PC-9 (cell line): ENCODE data around the gene TTC28. TPM values are rescaled to one million over a fixed set of nuclear protein-coding genes. Genes with fewer than 3 reads are reported as not detected.

Experiments
- BruUV-seq: library from RNA; stranded (reverse); fragments of 400-500 nt; replicated peaks from 2 replicates; lab custom pipeline; 2021; lab: Mats Ljungman, UMichigan
- CTCF ChIA-PET: fragments of 300-600 bp; sonication (Branson Sonifier 250); formaldehyde crosslinking; loops from one replicate; lab custom pipeline; 2022; ENCODE audit warnings: antibody characterized with exemption; lab: Charles Lee
- POLR2A ChIA-PET: fragments of 300-600 bp; sonication (Branson Sonifier 250); formaldehyde crosslinking; loops from one replicate; lab custom pipeline; 2022; ENCODE audit warnings: antibody characterized with exemption; ENCODE audit not compliant: unreplicated experiment; lab: Charles Lee
- DNase-seq, 2 experiments: peaks; one replicate each; pipeline versions ENCODE4 v3.0.0 to v3.0.0-alpha.2; 2015 to 2022; ENCODE audit warnings: mixed read lengths in 1 of 2
- H2AFZ ChIP-seq: fragments of 200-600 bp; sonication (generic); 2 replicates; pipeline ENCODE4 v1.8.1; 2017; ENCODE audit warnings: antibody characterized with exemption
- H3F3A ChIP-seq: fragments of 200-600 bp; sonication (generic); 2 replicates; pipeline ENCODE4 v1.8.1; 2017; ENCODE audit warnings: antibody characterized with exemption, mild to moderate bottlenecking, low read depth; ENCODE audit not compliant: insufficient read depth
- H3K27ac ChIP-seq: fragments of 200-600 bp; sonication (generic); 2 replicates; pipeline ENCODE4 v1.6.1; 2016; ENCODE audit warnings: mixed run types
- H3K27me3 ChIP-seq: fragments of 200-600 bp; sonication (generic); 2 replicates; pipeline ENCODE4 v1.6.1; 2016; ENCODE audit warnings: low read depth, mixed run types; ENCODE audit not compliant: insufficient read depth
- H3K36me3 ChIP-seq: fragments of 200-600 bp; sonication (generic); 2 replicates; pipeline ENCODE4 v1.6.1; 2016; ENCODE audit warnings: low read depth, mixed run types
- H3K4me1 ChIP-seq: fragments of 200-600 bp; sonication (generic); replicated peaks from 2 replicates; pipeline ENCODE4 v1.6.1; 2016; ENCODE audit warnings: mixed run types; ENCODE audit not compliant: insufficient read depth
- H3K4me2 ChIP-seq: fragments of 200-600 bp; sonication (generic); 2 replicates; pipeline ENCODE4 v1.6.1; 2017; ENCODE audit warnings: mixed run types
- H3K4me3 ChIP-seq: fragments of 200-600 bp; sonication (generic); 2 replicates; pipeline ENCODE4 v1.6.1; 2016; ENCODE audit warnings: mixed run types
- H3K79me2 ChIP-seq: fragments of 200-600 bp; sonication (generic); 2 replicates; pipeline ENCODE4 v1.6.1; 2017; ENCODE audit warnings: low read depth, mixed run types
- H3K9me2 ChIP-seq: fragments of 200-600 bp; sonication (generic); 2 replicates; pipeline ENCODE4 v1.8.1; 2017; ENCODE audit warnings: mild to moderate bottlenecking; ENCODE audit not compliant: insufficient read depth
- H3K9me3 ChIP-seq: fragments of 200-600 bp; sonication (generic); 2 replicates; pipeline ENCODE4 v1.8.1; 2016; ENCODE audit warnings: low read depth; ENCODE audit not compliant: insufficient read depth
- H4K20me1 ChIP-seq: fragments of 200-600 bp; sonication (generic); 2 replicates; pipeline ENCODE4 v1.8.1; 2017; ENCODE audit not compliant: insufficient read depth
- EZH2 ChIP-seq: fragments of 200-600 bp; sonication (generic); IDR thresholded peaks from 2 replicates; pipeline ENCODE4 v1.8.0; 2017; ENCODE audit warnings: antibody characterized with exemption, low read depth
- intact Hi-C: fragments of 100-400 bp; cut with micrococcal nuclease; formaldehyde crosslinking; loops from one replicate; pipeline ENCODE4 v1.10.0; 2022; ENCODE audit not compliant: unreplicated experiment
- total RNA-seq: library from RNA; stranded (reverse); gene quantifications from 2 replicates; pipeline ENCODE4 v1.2.3, GENCODE V29; 2021
- TF ChIP-seq, protein P1 (sequence below): fragments of 200-600 bp; sonication (generic); conservative IDR thresholded peaks from 2 replicates; pipeline ENCODE4 v1.6.1; 2017; ENCODE audit warnings: mixed run types, antibody characterized with exemption, mild to moderate bottlenecking, moderate library complexity

TTC28 gene
- total RNA-seq, 1 experiment from 2014 or later: 6.7 TPM

DNA sequence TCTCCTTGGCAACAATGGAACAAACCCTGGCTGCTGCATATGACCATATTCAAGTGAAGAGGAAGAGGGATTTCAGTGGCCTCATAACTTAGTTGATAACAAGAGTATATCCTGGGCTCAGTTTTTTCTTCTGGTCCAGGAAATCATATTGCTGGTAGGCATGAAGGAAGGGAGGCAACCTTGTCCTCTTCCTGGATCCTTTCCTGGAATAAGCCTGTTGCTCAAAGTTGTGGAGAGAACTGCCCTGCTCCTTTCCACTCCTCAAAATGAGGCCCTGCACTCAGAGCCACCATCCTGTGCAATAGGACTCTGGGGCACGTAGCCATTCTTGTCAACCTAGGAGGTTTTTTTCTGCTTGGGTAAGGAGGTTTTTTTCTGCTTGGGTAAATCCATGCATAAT is 631.9 kb downstream of the TTC28 start:
- no peaks in the 10 kb centered on the region for H3F3A ChIP-seq
- BruUV-seq: no TSS peak

DNA sequence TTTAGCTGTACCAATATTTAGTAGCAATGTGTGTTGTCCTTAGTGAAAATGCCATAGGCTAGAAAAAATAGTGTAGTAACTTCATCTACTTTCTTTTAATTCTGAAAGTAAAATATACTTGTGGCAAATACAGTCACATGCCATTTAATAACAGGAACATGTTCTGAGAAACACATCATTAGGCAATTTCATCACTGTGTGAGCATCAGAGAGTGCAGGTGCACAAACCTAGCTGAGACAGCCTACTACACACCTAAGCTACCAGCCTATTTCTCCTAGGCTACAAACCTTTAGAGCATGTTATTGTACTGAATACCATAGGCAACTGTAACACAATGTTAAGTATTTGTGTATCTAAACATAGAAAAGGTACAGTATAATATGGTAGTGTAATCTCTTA is 633.5 kb downstream of the TTC28 start:
- ChIA-PET CTCF (no interaction called here), POLR2A (no interaction called here)
- no peaks in the 10 kb centered on the region for H3F3A ChIP-seq
- H3K9me3 ChIP-seq: no peaks in the 10 kb centered on the region
- TF ChIP-seq, protein P1, sequence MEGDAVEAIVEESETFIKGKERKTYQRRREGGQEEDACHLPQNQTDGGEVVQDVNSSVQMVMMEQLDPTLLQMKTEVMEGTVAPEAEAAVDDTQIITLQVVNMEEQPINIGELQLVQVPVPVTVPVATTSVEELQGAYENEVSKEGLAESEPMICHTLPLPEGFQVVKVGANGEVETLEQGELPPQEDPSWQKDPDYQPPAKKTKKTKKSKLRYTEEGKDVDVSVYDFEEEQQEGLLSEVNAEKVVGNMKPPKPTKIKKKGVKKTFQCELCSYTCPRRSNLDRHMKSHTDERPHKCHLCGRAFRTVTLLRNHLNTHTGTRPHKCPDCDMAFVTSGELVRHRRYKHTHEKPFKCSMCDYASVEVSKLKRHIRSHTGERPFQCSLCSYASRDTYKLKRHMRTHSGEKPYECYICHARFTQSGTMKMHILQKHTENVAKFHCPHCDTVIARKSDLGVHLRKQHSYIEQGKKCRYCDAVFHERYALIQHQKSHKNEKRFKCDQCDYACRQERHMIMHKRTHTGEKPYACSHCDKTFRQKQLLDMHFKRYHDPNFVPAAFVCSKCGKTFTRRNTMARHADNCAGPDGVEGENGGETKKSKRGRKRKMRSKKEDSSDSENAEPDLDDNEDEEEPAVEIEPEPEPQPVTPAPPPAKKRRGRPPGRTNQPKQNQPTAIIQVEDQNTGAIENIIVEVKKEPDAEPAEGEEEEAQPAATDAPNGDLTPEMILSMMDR: no peak
- no peaks in the 10 kb centered on the region for H3K4me1 ChIP-seq
- H3K9me2 ChIP-seq: no peaks in the 10 kb centered on the region
- intact Hi-C loops: no loop called here
- H3K4me3 ChIP-seq: no peak overlapping the region
- BruUV-seq: no TSS peak
- no peaks in the 10 kb centered on the region for H4K20me1 ChIP-seq
- no peak overlapping the region for H3K27ac ChIP-seq
- H3K27me3 ChIP-seq: no peaks in the 10 kb centered on the region
- no peak overlapping the region for H2AFZ ChIP-seq
- H3K36me3 ChIP-seq: no peaks in the 10 kb centered on the region
- H3K79me2 ChIP-seq: no peaks in the 10 kb centered on the region
- no peak overlapping the region for H3K4me2 ChIP-seq
- no peak for DNase-seq

More for the DNA sequence above, 631.9 kb downstream of the TTC28 start:
- no peaks in the 10 kb centered on the region for H4K20me1 ChIP-seq
- H3K27me3 ChIP-seq: no peaks in the 10 kb centered on the region
- H3K36me3 ChIP-seq: no peaks in the 10 kb centered on the region
- H3K79me2 ChIP-seq: no peaks in the 10 kb centered on the region
- ChIA-PET POLR2A (no interaction called here), CTCF (interaction anchor here (0.6 kb wide), 1 partner anchor 27 kb away, joined by 3 read pairs; no protein-coding TSS in a partner anchor)
- no peak overlapping the region for H3K4me3 ChIP-seq
- DNase-seq: no peak
- H3K4me2 ChIP-seq: no peak overlapping the region
- no peaks in the 10 kb centered on the region for H3K4me1 ChIP-seq
- no peak overlapping the region for H3K27ac ChIP-seq
- TF ChIP-seq EZH2: no peak
- TF ChIP-seq, protein P1: no peak
- no peaks in the 10 kb centered on the region for H3K9me3 ChIP-seq
- no peak overlapping the region for H2AFZ ChIP-seq
- no peaks in the 10 kb centered on the region for H3K9me2 ChIP-seq
- intact Hi-C loops: no loop called here

DNA sequence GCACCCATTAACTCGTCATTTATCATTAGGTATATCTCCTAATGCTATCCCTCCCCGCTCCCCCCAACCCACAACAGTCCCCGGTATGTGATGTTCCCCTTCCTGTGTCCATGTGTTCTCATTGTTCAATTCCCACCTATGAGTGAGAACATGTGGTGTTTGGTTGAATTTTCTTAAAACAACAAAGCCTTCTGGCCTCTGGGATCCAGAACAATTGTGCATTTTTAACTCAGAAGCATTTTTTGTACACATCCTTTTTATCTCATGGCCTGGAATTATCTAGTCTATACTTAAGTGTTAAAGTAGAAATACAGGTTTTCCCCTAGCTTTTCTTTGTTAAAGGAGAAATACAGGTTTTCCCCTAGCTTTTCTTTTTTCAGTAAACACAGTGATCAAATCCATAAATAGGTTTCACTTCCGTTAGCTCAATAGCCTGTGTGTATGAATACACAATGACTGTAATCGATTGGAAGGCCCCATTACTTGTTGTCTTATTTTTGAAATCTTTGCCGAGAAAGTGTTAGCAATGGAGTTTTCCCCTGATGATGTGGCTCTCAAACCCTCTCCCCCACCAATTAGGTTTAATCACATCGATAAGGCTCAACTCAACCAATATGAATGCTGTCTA is 635.0 kb downstream of the TTC28 start:
- Histone ChIP-seq H3K27me3 (no peaks in the 10 kb centered on the region), H4K20me1 (no peaks in the 10 kb centered on the region)
- TF ChIP-seq EZH2: no peak
- TF ChIP-seq, protein P1: no peak

More for the DNA sequence above, 635.0 kb downstream of the TTC28 start:
- POLR2A ChIA-PET: no interaction called here
- no peak overlapping the region for H3K4me3 ChIP-seq
- CTCF ChIA-PET: interaction anchor here (0.6 kb wide), 1 partner anchor 778 kb away, joined by 3 read pairs; no protein-coding TSS in a partner anchor
- H3K36me3 ChIP-seq: no peaks in the 10 kb centered on the region
- H2AFZ ChIP-seq: no peak overlapping the region
- intact Hi-C loops: no loop called here
- no peaks in the 10 kb centered on the region for H3F3A ChIP-seq
- H3K79me2 ChIP-seq: no peaks in the 10 kb centered on the region
- H3K4me1 ChIP-seq: no peaks in the 10 kb centered on the region
- no peak for DNase-seq
- no peaks in the 10 kb centered on the region for H3K9me3 ChIP-seq
- no peak overlapping the region for H3K27ac ChIP-seq
- BruUV-seq: no TSS peak
- no peak overlapping the region for H3K4me2 ChIP-seq
- no peaks in the 10 kb centered on the region for H3K9me2 ChIP-seq
